Cardiac fibroblast (primary cell): Measurements from ENCODE around the gene CFAP46.

Source experiments
- DNase-seq, 2 donors: peaks; one replicate each; pipeline versions ENCODE4 v3.0.0 to v3.0.0-alpha.2; 2010; ENCODE audit warnings: low read depth in 2 of 2
- H3K4me3 ChIP-seq, 2 donors: replicated peaks in 1 of 2; 1 replicate in 1 of 2; 2 replicates in 1 of 2; pipeline ENCODE4 v1.5.1; 2011; ENCODE audit warnings: low read depth in 2 of 2, low read length in 2 of 2, mild to moderate bottlenecking in 2 of 2, moderate library complexity in 1 of 2
- CTCF ChIP-seq: IDR thresholded peaks from one replicate; pipeline ENCODE4 v1.5.1; 2011; ENCODE audit warnings: low read depth, mild to moderate bottlenecking, low read length, inconsistent platforms

Gene CFAP46

GRCh38 chr10:132762267-132762666 lies 180.1 kb downstream of the CFAP46 start:
- TF ChIP-seq CTCF = no peak
- no peak for DNase-seq
- H3K4me3 ChIP-seq = no peak overlapping the region

GRCh38 chr10:132761395-132762060 lies 180.8 kb downstream of the CFAP46 start:
- TF ChIP-seq CTCF = no peak
- DNase-seq = no peak
- no peak overlapping the region for H3K4me3 ChIP-seq

GRCh38 chr10:132758865-132759264 lies 183.5 kb downstream of the CFAP46 start:
- no peak for TF ChIP-seq CTCF
- H3K4me3 ChIP-seq = no peak overlapping the region
- no peak for DNase-seq
